ENCODE measurements around the gene GLUL.

DNA sequence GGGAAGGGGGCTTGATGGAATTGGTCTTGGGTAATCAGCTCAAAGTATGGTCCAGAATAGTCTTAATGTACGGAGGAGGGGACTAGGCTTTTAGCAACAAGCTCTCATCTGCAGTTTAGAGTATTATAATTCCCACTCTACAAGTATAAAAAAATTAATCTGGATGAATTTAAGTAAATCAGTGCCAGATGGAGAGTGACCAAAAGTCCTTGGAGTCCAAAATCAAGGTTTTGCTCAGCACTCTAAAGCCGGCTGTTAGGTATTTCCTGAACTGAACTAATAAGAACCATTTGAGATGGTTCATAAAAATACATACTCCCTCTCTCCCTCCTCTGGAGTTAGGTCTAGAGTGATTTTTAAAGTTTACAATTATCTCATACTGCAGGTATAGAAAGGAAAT is 23.7 kb downstream of the GLUL start:
- TF ChIP-seq, protein P1, sequence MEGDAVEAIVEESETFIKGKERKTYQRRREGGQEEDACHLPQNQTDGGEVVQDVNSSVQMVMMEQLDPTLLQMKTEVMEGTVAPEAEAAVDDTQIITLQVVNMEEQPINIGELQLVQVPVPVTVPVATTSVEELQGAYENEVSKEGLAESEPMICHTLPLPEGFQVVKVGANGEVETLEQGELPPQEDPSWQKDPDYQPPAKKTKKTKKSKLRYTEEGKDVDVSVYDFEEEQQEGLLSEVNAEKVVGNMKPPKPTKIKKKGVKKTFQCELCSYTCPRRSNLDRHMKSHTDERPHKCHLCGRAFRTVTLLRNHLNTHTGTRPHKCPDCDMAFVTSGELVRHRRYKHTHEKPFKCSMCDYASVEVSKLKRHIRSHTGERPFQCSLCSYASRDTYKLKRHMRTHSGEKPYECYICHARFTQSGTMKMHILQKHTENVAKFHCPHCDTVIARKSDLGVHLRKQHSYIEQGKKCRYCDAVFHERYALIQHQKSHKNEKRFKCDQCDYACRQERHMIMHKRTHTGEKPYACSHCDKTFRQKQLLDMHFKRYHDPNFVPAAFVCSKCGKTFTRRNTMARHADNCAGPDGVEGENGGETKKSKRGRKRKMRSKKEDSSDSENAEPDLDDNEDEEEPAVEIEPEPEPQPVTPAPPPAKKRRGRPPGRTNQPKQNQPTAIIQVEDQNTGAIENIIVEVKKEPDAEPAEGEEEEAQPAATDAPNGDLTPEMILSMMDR (IDR thresholded peaks at IDR 0.05), result no peak
- TF ChIP-seq POLR2A (IDR thresholded peaks at IDR 0.05), result no peak
- no peak for TF ChIP-seq EP300 (IDR thresholded peaks at IDR 0.05)

Measured in sigmoid colon (tissue), 4 donors.